RPMI7951 (cell line): ENCODE results near the gene ASF1A. TPM values are rescaled to one million over a fixed set of nuclear protein-coding genes. Genes with fewer than 3 reads are reported as not detected.

Experiments used
- DNase-seq: peaks from one replicate; pipeline ENCODE4 v3.0.0-alpha.2; 2012; ENCODE audit warnings: low read depth
- total RNA-seq: library from RNA; depleted of rRNA; stranded (reverse); fragments of >200 nt; shearing (Covaris generic); gene quantifications from 2 replicates; pipeline ENCODE4 v1.2.3, GENCODE V29; 2014

ASF1A gene
- total RNA-seq, 1 experiment from 2014 or later: 57.2 TPM

GRCh38 chr6:118913161-118913560, 19.2 kb downstream of the ASF1A start:
- no peak for DNase-seq

- DNase-seq: no peak
Measured at GRCh38 chr6:118914598-118914997, 20.6 kb downstream of the ASF1A start.

GRCh38 chr6:118917546-118918328, 23.8 kb downstream of the ASF1A start:
- no peak for DNase-seq

GRCh38 chr6:118918329-118918725, 24.4 kb downstream of the ASF1A start:
- no peak for DNase-seq

- DNase-seq: no peak
Measured at GRCh38 chr6:118921084-118921483, 27.1 kb downstream of the ASF1A start.

GRCh38 chr6:118923035-118923434, 29.1 kb downstream of the ASF1A start:
- no peak for DNase-seq

GRCh38 chr6:118930680-118931079, 36.7 kb downstream of the ASF1A start:
- DNase-seq: no peak

GRCh38 chr6:118931436-118931835, 37.5 kb downstream of the ASF1A start:
- peak; percentile 5 for DNase-seq

- no peak for DNase-seq
Measured at GRCh38 chr6:118932421-118932820, 38.5 kb downstream of the ASF1A start.

- no peak for DNase-seq
Measured at GRCh38 chr6:118933855-118934460, 40.0 kb downstream of the ASF1A start.

- peak; percentile 83 for DNase-seq
Measured at GRCh38 chr6:118934461-118935330, 40.7 kb downstream of the ASF1A start, which contains the start of gene MCM9. MCM9 (minus strand) TSS chr6:118935159; CDS start chr6:118931723, 3,436 bp downstream.

- DNase-seq: no peak
Measured at GRCh38 chr6:118935331-118935668, 41.3 kb downstream of the ASF1A start.

GRCh38 chr6:118935978-118936703, 42.2 kb downstream of the ASF1A start:
- DNase-seq: no peak

GRCh38 chr6:118939683-118940082, 45.7 kb downstream of the ASF1A start:
- DNase-seq: no peak

- no peak for DNase-seq
Measured at GRCh38 chr6:118940770-118941169, 46.8 kb downstream of the ASF1A start.

GRCh38 chr6:118945217-118945616, 51.3 kb downstream of the ASF1A start:
- DNase-seq: no peak

GRCh38 chr6:118952683-118953082, 58.7 kb downstream of the ASF1A start:
- DNase-seq: no peak

- DNase-seq: no peak
Measured at GRCh38 chr6:118953391-118953790, 59.4 kb downstream of the ASF1A start.
